HepG2 (cell line): ENCODE measurements around the gene LARP1. TPM values are rescaled to one million over a fixed set of nuclear protein-coding genes. Genes with fewer than 3 reads are reported as not detected.

ENCODE experiments used
- ATAC-seq: fragments of 200-7000 bp; cut with Tn5 transposase; 3 replicates; pipeline ENCODE4 v1.9.1; 2020; ENCODE audit warnings: mild to moderate bottlenecking, moderate library complexity
- BruUV-seq: library from RNA; stranded (reverse); fragments of 400-500 nt; replicated peaks from 2 replicates; lab custom pipeline; 2021; lab: Mats Ljungman, UMichigan
- CTCF ChIA-PET: fragments of 300-600 bp; formaldehyde crosslinking; extraction: SDS; loops from one replicate; lab custom pipeline; 2021; ENCODE audit warnings: low total read pairs, inconsistent platforms, low intra/inter-chr PET ratio; lab: Yijun Ruan, JAX
- POLR2A ChIA-PET: fragments of 350-600 bp; sonication (Branson Sonifier 250); formaldehyde crosslinking; loops from one replicate; lab custom pipeline; 2020; ENCODE audit warnings: antibody characterized with exemption, inconsistent platforms; lab: Yijun Ruan, JAX
- DNase-seq: peaks from one replicate; pipeline ENCODE4 v3.0.0-alpha.2; 2015; ENCODE audit warnings: low spot score
- FAIRE-seq: peaks from 3 replicates; lab custom pipeline; 2011; peaks lifted over from hg19 to GRCh38; lab: Jason Lieb, UNC
- H2AFZ ChIP-seq: one replicate; pipeline ENCODE4 v1.6.1; 2011; ENCODE audit warnings: low read length, inconsistent platforms
- H3K27ac ChIP-seq: fragments of 300-600 bp; 3 replicates; pipeline ENCODE4 v1.8.0; 2011; ENCODE audit warnings: mixed run types, mild to moderate bottlenecking, mixed read lengths, low read length, inconsistent platforms; ENCODE audit not compliant: insufficient read depth; ENCODE audit errors: extremely low read length
- H3K27me3 ChIP-seq, 2 experiments: fragments of 200-600 bp in 1 of 2; 2 replicates in 1 of 2; 3 replicates in 1 of 2; pipeline versions ENCODE4 v1.6.0 to v1.8.0; 2011; ENCODE audit warnings: low read length in 2 of 2, mild to moderate bottlenecking in 2 of 2, moderate library complexity in 2 of 2, inconsistent platforms in 1 of 2; ENCODE audit not compliant: insufficient read depth in 2 of 2, control insufficient read depth in 1 of 2
- H3K36me3 ChIP-seq, 2 experiments: fragments of 200-600 bp in 1 of 2; replicated peaks in 1 of 2; 2 replicates in 1 of 2; 3 replicates in 1 of 2; pipeline versions ENCODE4 v1.5.1 to v1.8.0; 2011; ENCODE audit warnings: low read length in 2 of 2, inconsistent platforms in 1 of 2; ENCODE audit not compliant: insufficient read depth in 2 of 2, control insufficient read depth in 1 of 2
- H3K4me1 ChIP-seq: 2 replicates; pipeline ENCODE4 v1.5.1; 2012; ENCODE audit warnings: low read length, inconsistent platforms; ENCODE audit not compliant: insufficient read depth
- H3K4me2 ChIP-seq: 2 replicates; pipeline ENCODE4 v1.6.0; 2011; ENCODE audit warnings: low read depth, low read length, inconsistent platforms
- H3K4me3 ChIP-seq, 3 experiments: fragments of 200-600 bp in 1 of 3; sonication (generic), shearing (Covaris generic) in 1 of 3; replicated peaks in 1 of 3; 2 replicates each; pipeline ENCODE4 v1.5.1; 2011 to 2016; ENCODE audit warnings: low read length in 3 of 3, inconsistent platforms in 2 of 3, low read depth in 2 of 3, mild to moderate bottlenecking in 2 of 3, control low read depth in 1 of 3, mixed read lengths in 1 of 3; ENCODE audit not compliant: insufficient read depth in 1 of 3
- H3K79me2 ChIP-seq: one replicate; pipeline ENCODE4 v1.6.1; 2011; ENCODE audit warnings: low read length, inconsistent platforms; ENCODE audit not compliant: insufficient read depth
- H3K9ac ChIP-seq: 2 replicates; pipeline ENCODE4 v1.6.0; 2011; ENCODE audit warnings: mild to moderate bottlenecking, low read depth, low read length, inconsistent platforms; ENCODE audit not compliant: insufficient read depth
- H3K9me3 ChIP-seq: 2 replicates; pipeline ENCODE4 v1.5.1; 2012; ENCODE audit warnings: mild to moderate bottlenecking, low read length
- H4K20me1 ChIP-seq: 2 replicates; pipeline ENCODE4 v1.6.0; 2011; ENCODE audit warnings: inconsistent platforms, mild to moderate bottlenecking, low read length, moderate library complexity; ENCODE audit not compliant: insufficient read depth
- AGO2 ChIP-seq: fragments of 200-400 bp; formaldehyde crosslinking; optimal IDR thresholded peaks from 2 replicates; pipeline ENCODE3; 2017; ENCODE audit warnings: mild to moderate bottlenecking, low read depth, low read length, moderate library complexity
- RBM22 ChIP-seq: fragments of 200-400 bp; formaldehyde crosslinking; optimal IDR thresholded peaks from 2 replicates; pipeline ENCODE3; 2017; ENCODE audit warnings: mild to moderate bottlenecking, low read length, moderate library complexity
- ZNF354B ChIP-seq: sonication (generic); formaldehyde crosslinking; IDR thresholded peaks from 2 replicates; pipeline ENCODE4 v1.8.0; 2022; ENCODE audit warnings: mild to moderate bottlenecking, missing genetic modification reagents
- WGBS: methylation state at CpG from one replicate; pipeline ENCODE4 v1.1.6; 2017; ENCODE audit warnings: low lambda C conversion rate; 5-methylcytosine and 5-hydroxymethylcytosine counted together
- in situ Hi-C: cut with HindIII; loops from 2 replicates; pipeline ENCODE4 v1.10.0; 2017; ENCODE audit warnings: low pct_unique_long_range_greater_than_20kb; ENCODE audit not compliant: extremely low pct_ligation_motif_present
- intact Hi-C: fragments of 100-400 bp; cut with micrococcal nuclease; formaldehyde crosslinking; loops from one replicate; pipeline ENCODE4 v1.10.0; 2022; ENCODE audit not compliant: unreplicated experiment
- polyA plus RNA-seq, 8 experiments: library from polyadenylated mRNA; depleted of rRNA in 3 of 8; stranded (reverse) in 7 of 8; unstranded in 1 of 8; fragments of >200 nt; fragmentation: Illumina TruSeq in 4 of 8; extraction: Trizol in 4 of 8; gene quantifications; 2 replicates each; pipeline versions ENCODE4 v1.2.1 to v1.2.3, GENCODE V29; 2011 to 2016; ENCODE audit warnings: low read depth in 4 of 8, missing spikeins in 1 of 8, mixed read lengths in 1 of 8; ENCODE audit not compliant: insufficient read depth in 1 of 8
- total RNA-seq, 5 experiments: library from RNA; depleted of rRNA; stranded (reverse); fragments of >200 nt; fragmentation: Illumina TruSeq; extraction: Trizol; gene quantifications; 2 replicates each; pipeline ENCODE4 v1.2.3, GENCODE V29; 2016; ENCODE audit warnings: low read depth in 1 of 5
- TF ChIP-seq, protein P1 (sequence below): sonication (generic); formaldehyde crosslinking; IDR thresholded peaks from 2 replicates; pipeline ENCODE4 v1.5.1; 2020; ENCODE audit warnings: mild to moderate bottlenecking, missing genetic modification reagents, moderate library complexity

Gene LARP1
- total and polyA plus RNA-seq, 2 of the 13 experiments (the other 11 are each of a cell fraction or from before 2014, with no cell fraction given), result 45.2 to 61.4 TPM

DNA sequence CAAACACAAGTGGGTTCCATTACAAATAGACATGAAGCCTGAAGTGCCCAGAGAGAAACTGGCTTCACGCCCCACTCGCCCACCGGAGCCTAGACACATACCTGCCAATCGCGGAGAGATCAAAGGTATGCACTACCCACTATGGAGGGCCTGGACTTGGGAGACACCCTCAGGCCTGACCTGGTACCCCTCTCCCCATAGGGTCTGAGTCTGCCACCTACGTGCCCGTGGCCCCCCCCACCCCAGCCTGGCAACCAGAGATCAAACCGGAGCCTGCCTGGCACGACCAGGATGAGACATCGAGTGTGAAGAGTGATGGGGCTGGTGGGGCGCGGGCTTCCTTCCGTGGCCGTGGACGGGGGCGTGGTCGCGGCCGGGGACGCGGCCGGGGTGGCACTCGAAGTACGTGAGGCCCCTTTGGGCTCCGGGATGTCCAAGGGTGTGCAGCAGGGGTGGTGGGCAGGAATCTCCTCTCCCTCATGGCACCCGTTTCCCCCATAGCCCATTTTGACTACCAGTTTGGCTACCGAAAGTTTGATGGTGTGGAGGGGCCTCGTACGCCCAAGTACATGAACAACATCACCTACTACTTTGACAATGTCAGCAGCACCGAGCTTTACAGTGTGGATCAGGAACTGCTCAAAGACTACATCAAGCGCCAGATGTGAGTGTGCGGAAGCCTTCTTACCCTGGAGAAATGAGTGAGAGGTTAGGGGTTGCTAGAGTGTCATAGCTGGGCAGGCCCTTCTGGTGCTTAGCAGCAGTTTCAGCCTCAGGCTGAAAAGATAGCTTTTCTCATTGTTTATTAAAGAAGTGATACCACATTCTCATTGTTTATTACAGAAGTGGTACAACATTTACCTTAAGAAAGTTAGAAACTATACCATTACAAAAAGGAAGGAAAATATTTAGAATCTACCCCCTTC is 38.7 kb downstream of the LARP1 start:
- no peak for ATAC-seq
- FAIRE-seq, result no peak
- ChIA-PET POLR2A (no interaction called here), CTCF (no interaction called here)
- no peak overlapping the region for H3K4me3 ChIP-seq
- H3K4me2 ChIP-seq, result no peak overlapping the region
- TF ChIP-seq RBM22 (peak; percentile 87), ZNF354B (CRISPR knock-in tag) (no peak), AGO2 (peak; percentile 90)
- TF ChIP-seq, protein P1, sequence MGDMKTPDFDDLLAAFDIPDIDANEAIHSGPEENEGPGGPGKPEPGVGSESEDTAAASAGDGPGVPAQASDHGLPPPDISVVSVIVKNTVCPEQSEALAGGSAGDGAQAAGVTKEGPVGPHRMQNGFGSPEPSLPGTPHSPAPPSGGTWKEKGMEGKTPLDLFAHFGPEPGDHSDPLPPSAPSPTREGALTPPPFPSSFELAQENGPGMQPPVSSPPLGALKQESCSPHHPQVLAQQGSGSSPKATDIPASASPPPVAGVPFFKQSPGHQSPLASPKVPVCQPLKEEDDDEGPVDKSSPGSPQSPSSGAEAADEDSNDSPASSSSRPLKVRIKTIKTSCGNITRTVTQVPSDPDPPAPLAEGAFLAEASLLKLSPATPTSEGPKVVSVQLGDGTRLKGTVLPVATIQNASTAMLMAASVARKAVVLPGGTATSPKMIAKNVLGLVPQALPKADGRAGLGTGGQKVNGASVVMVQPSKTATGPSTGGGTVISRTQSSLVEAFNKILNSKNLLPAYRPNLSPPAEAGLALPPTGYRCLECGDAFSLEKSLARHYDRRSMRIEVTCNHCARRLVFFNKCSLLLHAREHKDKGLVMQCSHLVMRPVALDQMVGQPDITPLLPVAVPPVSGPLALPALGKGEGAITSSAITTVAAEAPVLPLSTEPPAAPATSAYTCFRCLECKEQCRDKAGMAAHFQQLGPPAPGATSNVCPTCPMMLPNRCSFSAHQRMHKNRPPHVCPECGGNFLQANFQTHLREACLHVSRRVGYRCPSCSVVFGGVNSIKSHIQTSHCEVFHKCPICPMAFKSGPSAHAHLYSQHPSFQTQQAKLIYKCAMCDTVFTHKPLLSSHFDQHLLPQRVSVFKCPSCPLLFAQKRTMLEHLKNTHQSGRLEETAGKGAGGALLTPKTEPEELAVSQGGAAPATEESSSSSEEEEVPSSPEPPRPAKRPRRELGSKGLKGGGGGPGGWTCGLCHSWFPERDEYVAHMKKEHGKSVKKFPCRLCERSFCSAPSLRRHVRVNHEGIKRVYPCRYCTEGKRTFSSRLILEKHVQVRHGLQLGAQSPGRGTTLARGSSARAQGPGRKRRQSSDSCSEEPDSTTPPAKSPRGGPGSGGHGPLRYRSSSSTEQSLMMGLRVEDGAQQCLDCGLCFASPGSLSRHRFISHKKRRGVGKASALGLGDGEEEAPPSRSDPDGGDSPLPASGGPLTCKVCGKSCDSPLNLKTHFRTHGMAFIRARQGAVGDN (CRISPR knock-in tag), result 0 out of 2 replicates have a peak, but pooled peaks have one; percentile 13
- intact Hi-C loops (no loop called here), in situ Hi-C loops (no loop called here)
- peaks cover 7% of the 10 kb centered on the region; the same call in 1 of the 2 replicates for H4K20me1 ChIP-seq
- no peaks in the 10 kb centered on the region for H3K27me3 ChIP-seq
- DNase-seq, result no peak
- WGBS, result over 99% methylated on average over 27 of the region's 32 CpGs
- no peak overlapping the region for H3K9ac ChIP-seq
- BruUV-seq, result no TSS peak
- no peaks in the 10 kb centered on the region for H3K9me3 ChIP-seq
- no peak overlapping the region for H2AFZ ChIP-seq
- peaks cover 35 to 72% of the 10 kb centered on the region in 2 experiments for H3K36me3 ChIP-seq
- peaks cover 21% of the 10 kb centered on the region for H3K79me2 ChIP-seq
- no peaks in the 10 kb centered on the region for H3K4me1 ChIP-seq
- no peak overlapping the region for H3K27ac ChIP-seq
